NCI-H2029 (cell line): Measurements from ENCODE around the gene ABHD12.
"Not testable (repeated sequence)": the region's sequence is repeated elsewhere in the genome, so short reads cannot be mapped to it uniquely, and the experiment has no call there.

Source experiments
- DNase-seq: peaks from one replicate; lab custom pipeline; 2025; lab: John Stamatoyannopoulos, UW

Gene ABHD12

DNA sequence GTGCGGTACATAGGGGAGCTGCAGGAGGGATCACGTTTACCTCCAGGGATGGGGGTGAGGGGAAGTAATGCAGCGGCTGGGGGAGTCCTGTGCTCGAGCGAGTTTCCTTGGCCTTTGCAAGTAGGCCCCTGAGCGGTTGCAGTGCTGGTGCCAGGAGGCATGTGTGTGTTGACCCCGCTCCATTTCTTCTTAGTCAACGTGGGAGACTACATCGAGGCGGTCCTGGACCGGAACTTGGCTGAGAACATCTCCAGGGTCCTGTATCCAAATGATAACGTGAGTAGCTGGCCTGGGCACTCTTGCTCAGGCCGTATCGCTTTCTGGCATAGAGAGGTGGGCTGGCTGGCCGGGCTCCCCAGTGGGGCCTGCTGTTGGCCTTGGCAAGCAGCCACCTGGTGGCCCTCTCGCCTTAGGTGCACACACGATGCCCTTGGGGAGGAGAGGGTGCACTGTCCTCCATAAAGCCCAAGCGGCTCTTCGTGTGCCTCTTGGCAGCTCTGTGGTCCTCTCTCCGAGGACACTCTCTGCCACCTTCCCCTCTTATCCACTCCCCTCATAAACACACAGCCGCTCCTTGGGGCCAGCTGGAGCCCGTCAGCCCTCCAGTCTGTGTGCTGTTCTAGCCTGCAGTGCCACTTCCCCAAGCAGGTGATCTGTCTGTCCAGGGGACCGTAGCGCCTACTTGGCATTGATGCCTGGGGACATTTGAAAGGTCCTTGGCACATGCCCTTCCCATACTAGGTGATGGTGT is 113.4 kb downstream of the ABHD12 start:
- peak; percentile 80 for DNase-seq

- no peak for DNase-seq
Observed at GRCh38 chr20:25276533-25277050, 114.0 kb downstream of the ABHD12 start.

DNA sequence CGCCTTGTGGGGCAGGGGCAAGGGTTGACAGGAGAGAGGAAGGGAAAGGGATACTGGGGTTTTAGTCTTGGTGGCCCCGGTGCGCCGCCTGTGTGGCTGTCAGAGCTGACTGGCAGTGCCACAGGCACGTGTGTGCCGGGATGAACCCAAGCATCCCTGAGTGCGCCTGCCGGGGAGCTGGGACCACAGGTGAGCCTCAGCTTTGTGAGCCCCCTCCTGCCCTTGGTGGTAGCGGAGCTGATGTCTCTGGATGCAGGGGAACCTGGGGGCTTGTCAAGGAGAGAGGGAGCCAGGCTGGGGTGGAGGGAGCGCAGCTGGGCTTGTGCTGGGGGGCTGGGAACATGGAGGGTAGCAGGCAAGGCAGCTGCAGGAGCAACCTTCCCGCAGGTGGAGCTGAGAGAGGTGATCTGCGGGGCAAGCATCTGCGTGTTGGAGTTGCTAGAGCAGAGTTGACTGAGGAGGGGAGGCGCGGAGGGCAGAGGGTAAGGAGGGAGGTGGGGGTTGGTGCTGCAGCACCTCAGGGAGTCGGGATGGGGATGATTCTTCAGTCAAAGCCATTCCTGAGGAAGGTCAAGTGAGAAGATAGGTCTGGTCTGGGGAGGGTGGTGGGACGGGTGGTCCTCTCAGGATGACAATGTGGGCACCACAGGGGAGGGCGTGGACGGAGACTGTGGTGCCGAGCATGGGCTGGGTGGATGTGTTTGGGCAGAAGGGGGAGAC is 114.7 kb downstream of the ABHD12 start:
- DNase-seq = no peak

DNA sequence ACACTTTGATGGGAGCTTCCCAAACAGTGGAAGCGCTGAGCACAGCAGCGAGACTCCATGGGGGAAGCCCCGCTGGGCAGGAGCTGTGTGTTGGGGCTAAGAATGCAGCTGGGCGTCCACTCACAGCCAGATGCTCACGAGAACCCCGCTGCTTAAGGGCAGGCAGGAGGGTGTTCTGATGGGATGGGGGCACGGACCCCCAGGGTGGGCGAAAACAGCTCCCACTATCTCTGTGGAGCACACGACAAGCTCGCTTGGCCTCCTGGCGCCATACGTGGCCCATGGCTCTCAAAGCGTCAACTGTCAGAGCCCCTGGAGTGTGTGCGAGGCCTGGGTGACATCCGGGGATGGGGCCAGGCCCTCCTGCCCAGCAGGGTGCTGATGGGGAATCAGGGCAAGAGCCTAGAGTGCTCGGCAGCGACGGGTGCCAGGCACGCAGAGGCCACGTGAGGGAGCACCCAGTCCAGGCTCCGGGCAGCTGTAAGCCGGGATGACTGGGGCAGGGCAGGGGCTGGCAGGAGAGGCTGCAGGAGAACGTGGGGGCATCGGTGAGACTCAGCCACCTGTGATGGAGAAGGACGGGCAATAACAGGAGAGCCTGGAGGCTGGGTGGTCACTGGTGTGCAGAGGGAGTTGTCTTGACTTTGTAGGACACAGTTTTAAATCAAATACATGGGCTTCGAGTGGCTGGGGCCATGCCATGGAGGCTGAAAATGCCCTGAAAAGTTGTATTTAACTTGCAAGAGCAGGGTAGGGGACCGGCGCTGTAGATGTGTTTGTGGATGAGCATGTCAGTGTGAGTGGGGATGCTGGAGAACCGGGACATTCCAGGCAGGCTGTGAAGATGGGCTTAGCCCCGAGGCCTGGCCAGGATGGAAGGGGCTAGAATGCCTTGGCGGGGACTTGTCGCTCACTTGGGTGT is 115.5 kb downstream of the ABHD12 start:
- no peak for DNase-seq

GRCh38 chr20:25274481-25274880 is 116.2 kb downstream of the ABHD12 start:
- DNase-seq = no peak

DNA sequence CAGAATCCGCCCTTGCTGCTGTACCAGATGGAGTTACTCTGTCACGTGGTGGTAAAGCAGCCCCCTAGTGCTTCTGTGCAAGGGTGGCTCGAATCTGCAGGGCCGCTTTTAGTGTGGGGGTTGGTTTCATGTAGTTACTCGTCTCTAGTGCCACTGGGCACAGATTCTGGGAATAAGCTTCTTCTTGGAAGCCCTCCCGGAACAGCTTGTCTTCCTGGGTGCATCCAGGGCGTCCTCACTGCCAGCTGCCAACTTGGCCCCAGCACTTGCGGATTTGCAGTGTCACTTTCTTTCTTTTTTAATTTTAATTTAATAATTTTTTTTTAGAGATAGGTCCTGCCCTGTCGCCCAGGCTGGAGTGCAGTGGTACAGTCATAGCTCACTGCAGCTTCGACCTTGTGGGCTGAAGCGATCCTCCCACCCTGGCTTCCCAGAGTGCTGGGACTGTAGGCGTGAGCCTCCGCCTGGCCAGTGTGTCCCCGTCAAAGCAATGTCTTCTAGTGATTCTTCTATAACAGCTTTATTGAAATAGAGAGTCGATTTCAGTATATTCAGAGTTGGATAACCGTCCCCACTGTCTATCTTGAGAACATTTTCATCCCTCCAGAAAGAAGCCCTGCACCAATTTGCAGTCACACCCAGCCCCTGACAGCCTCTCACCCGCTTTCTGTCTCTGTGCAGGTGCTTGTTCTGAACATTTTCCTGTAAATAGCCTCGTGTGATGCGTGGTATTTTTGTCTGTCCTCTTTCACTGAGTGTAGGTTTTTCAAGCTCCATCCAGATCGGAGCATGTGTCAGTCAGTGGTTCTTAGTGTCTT is 116.9 kb downstream of the ABHD12 start:
- no peak for DNase-seq

- DNase-seq = no peak
Observed at GRCh38 chr20:25273046-25273445, 117.6 kb downstream of the ABHD12 start.

DNA sequence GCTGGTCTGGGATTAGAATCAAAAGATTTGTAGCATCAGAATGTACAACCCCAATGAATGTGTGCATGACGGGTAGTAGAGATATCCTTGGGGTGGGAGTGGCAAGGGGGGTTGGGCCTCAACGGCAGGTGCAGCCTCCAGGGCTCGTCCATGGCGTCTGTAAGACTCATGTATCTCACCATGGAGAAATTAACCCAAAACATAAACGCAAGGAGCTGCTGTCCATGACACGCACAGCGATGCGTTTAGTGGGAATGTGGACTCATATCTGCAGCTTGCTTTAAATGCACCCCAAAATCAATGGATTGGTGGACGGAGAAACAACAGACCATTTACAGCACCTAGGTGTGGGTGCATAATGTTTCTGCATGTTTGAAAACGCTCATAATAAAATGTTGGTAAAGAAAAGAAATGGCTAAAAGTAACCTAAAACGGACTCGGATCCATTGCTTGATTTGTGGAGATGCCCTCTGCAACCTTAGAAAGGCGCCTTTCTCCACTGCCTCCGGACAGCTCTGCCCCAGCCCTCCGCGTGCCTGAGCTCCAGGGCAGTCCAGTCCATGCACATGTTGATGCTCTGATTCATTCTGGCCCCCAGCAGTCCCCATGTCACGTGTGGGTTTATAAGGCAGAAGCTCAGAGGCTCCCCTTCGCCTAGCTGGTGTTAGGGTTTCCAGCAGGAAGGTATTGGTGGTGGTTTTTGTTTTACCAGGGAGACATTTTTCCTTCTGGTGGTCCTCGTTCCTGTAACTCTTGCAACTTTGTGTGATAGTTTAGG is 118.2 kb downstream of the ABHD12 start:
- no peak for DNase-seq

- no peak for DNase-seq
Observed at GRCh38 chr20:25271486-25272222, 119.0 kb downstream of the ABHD12 start.

- DNase-seq = peak; percentile 57
Observed at GRCh38 chr20:25270829-25271251, 119.8 kb downstream of the ABHD12 start.

DNA sequence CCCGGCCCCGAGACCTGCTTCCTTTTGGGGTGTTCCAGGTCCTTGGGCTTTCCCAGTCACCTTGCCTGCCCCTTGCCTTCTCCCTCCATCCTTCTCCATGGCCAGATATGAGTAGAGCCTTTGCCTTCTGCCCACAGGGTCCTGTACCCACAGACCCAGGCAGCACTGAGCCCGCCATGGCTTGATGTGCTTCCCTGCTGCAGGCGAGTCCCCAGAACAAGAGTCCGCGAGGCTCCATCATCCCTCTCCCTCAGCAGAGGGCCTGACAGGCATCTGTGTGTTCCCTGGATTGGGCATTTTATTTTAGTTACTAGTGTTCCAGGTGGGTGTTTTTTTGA is 120.8 kb downstream of the ABHD12 start:
- DNase-seq = no peak

GRCh38 chr20:25269057-25269832 is 121.4 kb downstream of the ABHD12 start:
- DNase-seq = no peak

DNA sequence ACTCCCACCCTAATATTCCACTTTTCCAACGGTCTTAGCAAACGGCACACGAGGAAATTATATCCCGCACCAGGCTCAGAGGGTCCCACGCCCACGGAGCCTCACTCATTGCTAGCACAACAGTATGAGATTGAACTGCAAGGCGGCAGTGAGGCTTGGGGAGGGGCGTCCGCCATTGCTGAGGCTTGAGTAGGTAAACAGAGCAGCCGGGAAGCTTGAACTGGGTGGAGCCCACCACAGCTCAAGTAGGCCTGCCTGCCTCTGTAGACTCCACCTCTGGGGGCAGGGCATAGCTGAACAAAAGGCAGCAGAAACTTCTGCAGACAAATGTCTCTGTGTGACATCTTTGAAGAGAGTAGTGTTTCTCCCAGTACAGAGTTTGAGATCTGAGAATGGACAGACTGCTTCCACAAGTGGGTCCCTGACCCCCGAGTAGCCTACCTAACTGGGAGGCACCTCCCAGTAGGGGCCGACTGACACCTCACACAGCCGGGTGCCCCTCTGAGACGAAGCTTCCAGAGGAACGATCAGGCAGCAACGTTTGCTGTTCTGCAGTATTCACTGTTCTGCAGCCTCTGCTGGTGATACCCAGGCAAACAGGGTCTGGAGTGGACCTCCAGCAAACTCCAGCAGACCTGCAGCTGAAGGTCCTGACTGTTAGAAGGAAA is 129.7 kb downstream of the ABHD12 start:
- DNase-seq = not testable (repeated sequence)

DNA sequence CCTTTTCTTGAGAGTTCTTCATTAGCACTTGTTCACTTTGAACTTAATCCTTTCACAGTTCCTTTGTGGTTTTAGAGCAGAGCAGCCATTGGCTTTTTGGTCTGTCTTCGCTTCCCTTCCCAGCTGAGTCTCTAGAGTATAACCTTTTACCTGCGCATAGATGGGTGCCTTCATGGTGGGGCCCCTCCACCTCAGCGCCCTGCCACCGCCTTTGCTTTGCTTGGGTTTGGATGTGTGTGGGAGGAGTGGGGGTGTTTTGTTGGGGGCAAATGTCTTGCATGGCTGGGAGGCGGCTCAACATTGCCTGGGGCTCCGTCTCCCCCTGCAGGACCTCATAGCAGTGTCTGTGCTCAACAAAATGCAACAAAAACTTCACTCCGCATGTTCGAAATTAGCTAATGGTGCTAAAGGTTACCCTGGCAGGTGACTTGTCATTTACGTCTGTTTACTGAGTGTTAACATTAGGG is 130.8 kb downstream of the ABHD12 start:
- no peak for DNase-seq

DNA sequence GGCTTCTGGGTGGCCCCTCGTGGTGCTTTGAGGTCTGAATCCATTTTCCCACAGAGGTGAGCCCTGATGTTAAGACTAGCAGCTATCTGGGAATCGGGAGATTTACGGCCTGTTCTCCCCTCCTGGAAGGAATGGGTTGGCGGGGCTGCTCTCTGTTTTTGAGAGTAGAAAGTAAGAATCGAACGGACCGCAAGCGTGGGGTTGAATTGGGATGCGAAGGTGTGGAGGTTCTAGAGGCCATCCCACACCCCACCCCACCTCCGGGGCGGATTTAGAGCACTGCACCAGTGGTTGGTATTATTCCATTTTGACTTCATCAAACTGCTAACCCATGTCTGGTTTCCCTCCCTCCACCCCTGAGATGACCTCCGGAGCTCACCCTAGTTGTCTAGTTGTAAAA is 131.3 kb downstream of the ABHD12 start:
- DNase-seq = no peak

DNA sequence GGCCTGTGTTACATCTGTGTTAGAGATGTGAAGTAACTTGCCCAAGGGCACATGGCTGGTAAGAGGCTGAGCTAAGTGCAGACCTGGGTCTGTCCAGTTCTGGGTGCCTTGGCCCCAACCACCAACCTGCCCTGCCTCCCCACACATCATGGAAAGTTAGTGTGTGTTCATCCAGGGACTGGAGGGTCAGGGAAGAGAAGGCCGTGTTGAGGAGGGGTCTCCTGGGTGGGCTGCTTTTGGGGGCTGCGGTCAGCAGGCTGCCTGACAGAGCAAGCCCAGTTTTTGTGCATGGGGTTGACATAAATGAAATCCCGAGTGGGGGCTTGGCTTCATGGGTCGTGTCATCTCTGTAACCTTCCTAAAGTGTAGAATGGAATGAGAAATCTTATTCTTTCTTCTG is 131.8 kb downstream of the ABHD12 start:
- no peak for DNase-seq

DNA sequence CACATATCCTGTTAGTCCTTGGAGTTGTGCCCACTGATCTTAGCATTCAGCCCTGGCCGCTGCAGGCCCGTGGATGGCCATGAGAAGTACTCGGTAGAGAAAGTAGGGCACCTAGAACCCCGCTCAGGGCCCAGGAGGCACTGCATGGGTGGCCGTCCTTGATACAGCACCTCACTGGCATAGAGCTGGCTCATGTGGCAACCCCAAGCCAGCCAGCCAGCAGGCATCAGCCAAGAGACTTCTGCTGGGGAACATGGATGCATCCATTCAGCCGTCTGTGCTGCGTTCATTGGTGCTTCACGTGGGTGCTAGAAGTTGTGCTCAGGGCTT is 132.2 kb downstream of the ABHD12 start:
- DNase-seq = no peak

GRCh38 chr20:25257756-25258475 is 132.7 kb downstream of the ABHD12 start:
- DNase-seq = no peak
